ENCODE measurements around the gene MFNG. TPM values are rescaled to one million over a fixed set of nuclear protein-coding genes. Genes with fewer than 3 reads are reported as not detected.

The MFNG gene
- total RNA-seq, 1 experiment from 2014 or later: 3.3 TPM

- peaks cover 2 to 8% of the 10 kb centered on the region in 2 experiments; a peak in 3 of 4 replicates for H3K4me1 Mint-ChIP-seq
- Histone ChIP-seq H2BK15ac (ENCODE audit: low read depth, low read length) (no peak overlapping the region), H3K4me1 (ENCODE audit: insufficient read depth, low read length) (no peaks in the 10 kb centered on the region), H4K5ac (ENCODE audit: insufficient read length, low read depth, low read length) (no peak overlapping the region), H3K27ac (ENCODE audit: insufficient read length, low read depth, low read length) (no peak overlapping the region), H2AFZ (ENCODE audit: low read length) (no peak overlapping the region), H2AK5ac (ENCODE audit: insufficient read length, low read length) (no peak overlapping the region), H4K91ac (ENCODE audit: insufficient read length, low read depth, low read length) (no peak overlapping the region), H3K27me3 (ENCODE audit: insufficient read depth, low read length) (no peaks in the 10 kb centered on the region), H3K4me2 (ENCODE audit: insufficient read depth, insufficient read length, low read length) (no peak overlapping the region), H3T11ph (ENCODE audit: low read length) (no peak overlapping the region), H3K14ac (ENCODE audit: insufficient read depth, low read length) (no peak overlapping the region), H3K79me2 (ENCODE audit: insufficient read depth, low read length) (no peaks in the 10 kb centered on the region), H3K23me2 (ENCODE audit: insufficient read length, low read depth, low read length, poor library complexity, severe bottlenecking) (no peaks in the 10 kb centered on the region), H3K4ac (ENCODE audit: low read depth, low read length) (no peak overlapping the region), H3K9me3 (ENCODE audit: control insufficient read depth, low read depth, low read length) (no peaks in the 10 kb centered on the region), H4K8ac (replicated peaks; ENCODE audit: insufficient read length, low read depth, low read length) (no peak overlapping the region), H3K23ac (ENCODE audit: insufficient read length, low read depth, low read length) (no peak overlapping the region), H3K9ac (ENCODE audit: extremely low read depth, insufficient read length, low read length) (no peak overlapping the region), H2BK12ac (ENCODE audit: insufficient read length, low read depth, low read length) (no peak overlapping the region), H2BK5ac (ENCODE audit: insufficient read length, low read length) (no peak overlapping the region), H2BK120ac (ENCODE audit: low read depth, low read length, poor library complexity, severe bottlenecking) (no peak overlapping the region), H3K79me1 (ENCODE audit: insufficient read depth, low read depth, low read length, poor library complexity, severe bottlenecking) (no peaks in the 10 kb centered on the region), H2BK20ac (ENCODE audit: low read depth, low read length, poor library complexity, severe bottlenecking) (no peak overlapping the region), H3K56ac (ENCODE audit: insufficient read length, low read depth, low read length) (no peak overlapping the region), H3K18ac (ENCODE audit: insufficient read length, low read depth, low read length) (no peak overlapping the region), H4K20me1 (ENCODE audit: control insufficient read depth, insufficient read depth, insufficient read length) (no peaks in the 10 kb centered on the region)
- peaks cover 0 to 4% (median 3%) of the 10 kb centered on the region in 3 experiments; a peak in 2 of 7 replicates for H3K36me3 Mint-ChIP-seq (ENCODE audit: insufficient read depth in 1 of 3, low read depth in 3 of 3)
- TF ChIP-seq CTCF (conservative IDR thresholded peaks at IDR 0.05): no peak
- peaks cover 32% of the 10 kb centered on the region for H3K27me3 Mint-ChIP-seq (ENCODE audit: low read depth)
- peaks cover 5% of the 10 kb centered on the region in 2 experiments; a peak in 4 of 5 replicates for H3K9me3 Mint-ChIP-seq
- no peak overlapping the region for H3K27ac Mint-ChIP-seq
- no peak for DNase-seq
- no peak overlapping the region for H3K4me3 Mint-ChIP-seq
- WGBS (ENCODE audit: extremely low coverage, insufficient read length, low lambda C conversion rate): 100% methylated on average over 1 of the region's 9 CpGs
These were observed 40.7 kb downstream of the MFNG start for GRCh38 chr22:37445501-37445900.

All from H9 (cell line).